Measurements from ENCODE around the gene CFAP57.
A peak's percentile ranks its signal among the peaks of the same experiment; 100 is the strongest.

The CFAP57 gene

GRCh38 chr1:43256675-43257570 is 84.8 kb downstream of the CFAP57 start:
- no peak for DNase-seq

- DNase-seq, result no peak
These were observed 86.2 kb downstream of the CFAP57 start for GRCh38 chr1:43258370-43258769.

GRCh38 chr1:43265431-43265830 is 93.3 kb downstream of the CFAP57 start:
- DNase-seq, result no peak

- no peak for DNase-seq
These were observed 94.8 kb downstream of the CFAP57 start for GRCh38 chr1:43266881-43267280.

- no peak for DNase-seq
These were observed 95.2 kb downstream of the CFAP57 start for GRCh38 chr1:43267291-43267805.

- DNase-seq, result no peak
These were observed 95.8 kb downstream of the CFAP57 start for GRCh38 chr1:43267818-43268425.

- DNase-seq, result no peak
These were observed 97.7 kb downstream of the CFAP57 start, which contains the start of gene TMEM125 for GRCh38 chr1:43269627-43270375. Gene TMEM125 (plus strand): TSS chr1:43269983. CDS start chr1:43272723, 2,740 bp downstream.

- peak; percentile 42 for DNase-seq
These were observed 98.4 kb downstream of the CFAP57 start for GRCh38 chr1:43270421-43271095.

GRCh38 chr1:43271186-43272118 is 99.3 kb downstream of the CFAP57 start:
- no peak for DNase-seq

- DNase-seq, result no peak
These were observed 100.0 kb downstream of the CFAP57 start for GRCh38 chr1:43272161-43272560.

GRCh38 chr1:43272576-43273571 is 100.7 kb downstream of the CFAP57 start:
- DNase-seq, result no peak

- no peak for DNase-seq
These were observed 101.6 kb downstream of the CFAP57 start for GRCh38 chr1:43273708-43274107.

- DNase-seq, result peak; percentile 17
These were observed 102.1 kb downstream of the CFAP57 start for GRCh38 chr1:43274125-43274803.

- no peak for DNase-seq
These were observed 102.7 kb downstream of the CFAP57 start for GRCh38 chr1:43274804-43275180.

GRCh38 chr1:43275826-43276620 is 103.9 kb downstream of the CFAP57 start:
- no peak for DNase-seq

GRCh38 chr1:43276673-43277072 is 104.5 kb downstream of the CFAP57 start:
- DNase-seq, result no peak

GRCh38 chr1:43277116-43277876 is 105.2 kb downstream of the CFAP57 start:
- DNase-seq, result no peak

GRCh38 chr1:43279161-43279560 is 107.0 kb downstream of the CFAP57 start:
- no peak for DNase-seq
